ENCODE data around the gene WDR41. TPM values are rescaled to one million over a fixed set of nuclear protein-coding genes. Genes with fewer than 3 reads are reported as not detected.
"Not testable (repeated sequence)": the region's sequence is repeated elsewhere in the genome, so short reads cannot be mapped to it uniquely, and the experiment has no call there.

The WDR41 gene
- total RNA-seq, 4 donors from 2014 or later: 18.8 to 56.1 (median 33.2) TPM

DNA sequence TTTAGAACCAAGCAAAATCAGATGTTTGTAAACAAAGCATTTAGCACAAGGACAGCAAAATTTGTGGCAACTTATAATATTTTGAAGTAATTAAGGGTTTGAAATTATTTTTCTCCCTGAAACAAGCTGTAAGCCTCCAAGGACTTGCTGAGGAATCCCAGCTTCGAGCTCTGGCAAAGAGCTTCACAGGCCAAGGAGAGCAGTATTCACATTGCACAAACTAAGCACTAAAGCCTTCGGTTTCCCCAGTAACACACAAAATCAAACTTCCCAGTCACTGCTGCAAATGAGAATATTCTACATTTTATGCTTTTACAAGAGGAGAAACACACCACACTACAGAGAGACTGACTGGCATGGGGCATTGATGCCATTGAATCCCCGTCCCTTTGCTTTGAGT is 101.9 kb downstream of the WDR41 start:
- no peaks in the 10 kb centered on the region for H3K27me3 ChIP-seq
- intact Hi-C loops (cut with DNase I): no loop called here
- H3K9me3 ChIP-seq: no peaks in the 10 kb centered on the region
- TF ChIP-seq, protein P1, sequence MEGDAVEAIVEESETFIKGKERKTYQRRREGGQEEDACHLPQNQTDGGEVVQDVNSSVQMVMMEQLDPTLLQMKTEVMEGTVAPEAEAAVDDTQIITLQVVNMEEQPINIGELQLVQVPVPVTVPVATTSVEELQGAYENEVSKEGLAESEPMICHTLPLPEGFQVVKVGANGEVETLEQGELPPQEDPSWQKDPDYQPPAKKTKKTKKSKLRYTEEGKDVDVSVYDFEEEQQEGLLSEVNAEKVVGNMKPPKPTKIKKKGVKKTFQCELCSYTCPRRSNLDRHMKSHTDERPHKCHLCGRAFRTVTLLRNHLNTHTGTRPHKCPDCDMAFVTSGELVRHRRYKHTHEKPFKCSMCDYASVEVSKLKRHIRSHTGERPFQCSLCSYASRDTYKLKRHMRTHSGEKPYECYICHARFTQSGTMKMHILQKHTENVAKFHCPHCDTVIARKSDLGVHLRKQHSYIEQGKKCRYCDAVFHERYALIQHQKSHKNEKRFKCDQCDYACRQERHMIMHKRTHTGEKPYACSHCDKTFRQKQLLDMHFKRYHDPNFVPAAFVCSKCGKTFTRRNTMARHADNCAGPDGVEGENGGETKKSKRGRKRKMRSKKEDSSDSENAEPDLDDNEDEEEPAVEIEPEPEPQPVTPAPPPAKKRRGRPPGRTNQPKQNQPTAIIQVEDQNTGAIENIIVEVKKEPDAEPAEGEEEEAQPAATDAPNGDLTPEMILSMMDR (IDR thresholded peaks at IDR 0.05): no peak
- TF ChIP-seq EP300 (IDR thresholded peaks at IDR 0.05): no peak
- H3K27ac ChIP-seq (replicated peaks in 1 of 4): no peak overlapping the region
- H3K4me3 ChIP-seq: no peak overlapping the region
- no peak for DNase-seq (ENCODE audit: extremely low spot score)
- WGBS: 81% methylated on average over 3 of the region's 3 CpGs
- no peaks in the 10 kb centered on the region for H3K36me3 ChIP-seq
- H3K4me1 ChIP-seq: no peaks in the 10 kb centered on the region

DNA sequence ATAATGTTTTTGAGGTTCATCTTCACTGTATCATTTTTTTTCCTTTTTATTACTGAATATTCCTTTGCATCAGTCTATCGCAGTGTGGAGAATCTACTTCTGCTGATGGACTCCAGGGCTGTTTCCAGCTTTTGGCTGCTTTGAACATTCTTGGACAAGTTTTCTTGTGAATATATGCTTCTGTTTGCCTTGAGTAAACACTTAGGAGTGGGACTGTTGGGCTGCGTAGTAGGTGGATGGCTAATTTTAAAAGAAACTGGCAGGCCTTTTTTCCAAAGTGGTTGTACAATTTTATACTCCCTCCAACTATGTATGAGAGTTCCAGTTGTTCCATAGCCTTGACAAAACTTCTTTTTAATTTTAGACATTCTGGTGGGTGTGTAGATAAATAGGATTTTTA is 102.4 kb downstream of the WDR41 start:
- no peaks in the 10 kb centered on the region for H3K4me1 ChIP-seq
- WGBS: 64% methylated on average over 2 of the region's 2 CpGs
- DNase-seq (ENCODE audit: extremely low spot score): no peak
- no peak overlapping the region for H3K4me3 ChIP-seq
- no peaks in the 10 kb centered on the region for H3K36me3 ChIP-seq
- H3K9me3 ChIP-seq: no peaks in the 10 kb centered on the region
- intact Hi-C loops (cut with DNase I): no loop called here
- TF ChIP-seq POLR2AphosphoS5 (IDR thresholded peaks at IDR 0.05) (no peak), POLR2A (IDR thresholded peaks at IDR 0.05; ENCODE audit: low read depth) (no peak), EP300 (IDR thresholded peaks at IDR 0.05) (no peak)
- TF ChIP-seq, protein P1 (IDR thresholded peaks at IDR 0.05): no peak
- H3K27me3 ChIP-seq: no peaks in the 10 kb centered on the region
- no peak overlapping the region for H3K27ac ChIP-seq (replicated peaks in 1 of 4)

DNA sequence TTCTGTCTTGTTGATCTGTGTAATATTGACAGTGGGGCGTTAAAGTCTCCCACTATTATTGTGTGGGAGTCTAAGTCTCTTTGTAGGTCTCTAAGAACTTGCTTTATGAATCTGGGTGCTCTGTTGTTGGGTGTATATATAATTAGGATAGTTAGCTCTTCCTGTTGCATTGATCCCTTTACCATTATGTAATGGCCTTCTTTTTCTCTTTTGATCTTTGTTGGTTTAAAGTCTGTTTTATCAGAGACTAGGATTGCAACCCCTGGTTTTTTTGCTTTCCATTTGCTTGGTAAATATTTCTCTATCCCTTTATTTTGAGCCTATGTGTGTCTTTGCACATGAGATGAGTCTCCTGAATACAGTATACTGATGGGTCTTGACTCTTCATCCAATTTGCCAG is 105.8 kb downstream of the WDR41 start:
- H3K4me3 ChIP-seq; DNase-seq (ENCODE audit: extremely low spot score); H3K36me3 ChIP-seq; intact Hi-C loops (cut with DNase I); H3K27me3 ChIP-seq; H3K27ac ChIP-seq (replicated peaks in 1 of 4); H3K4me1 ChIP-seq; H3K9me3 ChIP-seq: not testable (repeated sequence)
- WGBS: 91% methylated on average over 1 of the region's 1 CpG

DNA sequence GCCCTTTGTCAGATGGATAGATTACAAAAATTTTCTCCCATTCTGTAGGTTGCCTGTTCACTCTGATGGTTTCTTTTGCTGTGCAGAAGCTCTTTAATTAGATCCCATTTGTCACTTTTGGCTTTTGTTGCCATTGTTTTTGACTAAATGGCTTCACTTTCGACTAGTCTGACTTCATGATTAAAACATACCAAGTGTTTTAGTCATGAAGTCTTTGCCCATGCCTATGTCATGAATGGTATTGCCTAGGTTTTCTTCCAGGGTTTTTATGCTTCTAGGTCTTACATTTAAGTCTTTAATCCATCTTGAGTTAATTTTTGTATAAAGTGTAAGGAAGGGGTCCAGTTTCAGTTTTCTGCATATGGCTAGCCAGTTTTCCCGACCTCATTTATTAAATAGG is 108.8 kb downstream of the WDR41 start:
- WGBS: 85% methylated on average over 2 of the region's 2 CpGs
- DNase-seq (ENCODE audit: extremely low spot score): not testable (repeated sequence)

More for the DNA sequence above, 108.8 kb downstream of the WDR41 start:
- intact Hi-C loops (cut with DNase I); H3K36me3 ChIP-seq; H3K4me1 ChIP-seq; H3K4me3 ChIP-seq; H3K9me3 ChIP-seq; H3K27ac ChIP-seq (replicated peaks in 1 of 4); H3K27me3 ChIP-seq: not testable (repeated sequence)

Other genes starting within 250 kb of the WDR41 start
- not detected for gene OTP, start 146.4 kb upstream of the WDR41 start, total RNA-seq